Measurements from ENCODE around the gene S100A3.
"Not testable (repeated sequence)": the region's sequence is repeated elsewhere in the genome, so short reads cannot be mapped to it uniquely, and the experiment has no call there.

S100A3 gene

GRCh38 chr1:153586347-153586746 is 37.3 kb upstream of the S100A3 start:
- TF ChIP-seq, protein P1, sequence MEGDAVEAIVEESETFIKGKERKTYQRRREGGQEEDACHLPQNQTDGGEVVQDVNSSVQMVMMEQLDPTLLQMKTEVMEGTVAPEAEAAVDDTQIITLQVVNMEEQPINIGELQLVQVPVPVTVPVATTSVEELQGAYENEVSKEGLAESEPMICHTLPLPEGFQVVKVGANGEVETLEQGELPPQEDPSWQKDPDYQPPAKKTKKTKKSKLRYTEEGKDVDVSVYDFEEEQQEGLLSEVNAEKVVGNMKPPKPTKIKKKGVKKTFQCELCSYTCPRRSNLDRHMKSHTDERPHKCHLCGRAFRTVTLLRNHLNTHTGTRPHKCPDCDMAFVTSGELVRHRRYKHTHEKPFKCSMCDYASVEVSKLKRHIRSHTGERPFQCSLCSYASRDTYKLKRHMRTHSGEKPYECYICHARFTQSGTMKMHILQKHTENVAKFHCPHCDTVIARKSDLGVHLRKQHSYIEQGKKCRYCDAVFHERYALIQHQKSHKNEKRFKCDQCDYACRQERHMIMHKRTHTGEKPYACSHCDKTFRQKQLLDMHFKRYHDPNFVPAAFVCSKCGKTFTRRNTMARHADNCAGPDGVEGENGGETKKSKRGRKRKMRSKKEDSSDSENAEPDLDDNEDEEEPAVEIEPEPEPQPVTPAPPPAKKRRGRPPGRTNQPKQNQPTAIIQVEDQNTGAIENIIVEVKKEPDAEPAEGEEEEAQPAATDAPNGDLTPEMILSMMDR (IDR thresholded peaks at IDR 0.05; ENCODE audit: insufficient read depth, missing control alignments): no peak
- FAIRE-seq: peak; percentile 67
- no peak for DNase-seq (ENCODE audit: insufficient read length, low spot score)

- DNase-seq (ENCODE audit: insufficient read length, low spot score) (no peak), FAIRE-seq (peak; percentile 89)
- TF ChIP-seq, protein P1 (IDR thresholded peaks at IDR 0.05; ENCODE audit: insufficient read depth, missing control alignments): no peak
These were observed 35.9 kb upstream of the S100A3 start for GRCh38 chr1:153585006-153585405.

GRCh38 chr1:153583976-153584375 is 34.9 kb upstream of the S100A3 start:
- FAIRE-seq: no peak
- no peak for DNase-seq (ENCODE audit: insufficient read length, low spot score)
- TF ChIP-seq, protein P1 (IDR thresholded peaks at IDR 0.05; ENCODE audit: insufficient read depth, missing control alignments): no peak

- FAIRE-seq; DNase-seq (ENCODE audit: insufficient read length, low spot score): not testable (repeated sequence)
These were observed 34.5 kb upstream of the S100A3 start for GRCh38 chr1:153583514-153583913.

GRCh38 chr1:153582836-153583235 is 33.8 kb upstream of the S100A3 start:
- not testable (repeated sequence) for FAIRE-seq; DNase-seq (ENCODE audit: insufficient read length, low spot score)

- DNase-seq (ENCODE audit: insufficient read length, low spot score) (no peak), FAIRE-seq (no peak)
- TF ChIP-seq, protein P1 (IDR thresholded peaks at IDR 0.05; ENCODE audit: insufficient read depth, missing control alignments): no peak
These were observed 29.9 kb upstream of the S100A3 start for GRCh38 chr1:153578936-153579335.

DNA sequence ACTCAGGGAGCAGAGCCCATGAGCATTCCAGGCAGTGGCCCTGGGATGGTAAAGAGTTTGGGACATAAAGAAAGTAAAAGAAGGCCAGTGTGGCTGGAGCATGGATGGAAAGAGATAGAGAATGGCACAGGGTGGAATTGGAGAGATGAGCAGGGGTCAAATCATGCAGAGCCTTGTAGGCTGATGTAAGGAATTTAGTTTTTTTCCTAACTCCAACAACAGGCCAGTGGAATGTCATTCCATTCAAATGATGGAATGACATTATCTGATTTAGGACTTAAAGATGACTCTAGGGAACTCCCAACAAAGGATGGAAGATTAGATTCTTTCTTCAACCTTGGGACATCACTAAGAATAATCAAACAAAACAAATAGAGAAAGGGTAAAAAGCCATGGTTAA is 29.4 kb upstream of the S100A3 start:
- peak; percentile 71 for FAIRE-seq
- DNase-seq (ENCODE audit: insufficient read length, low spot score): no peak

GRCh38 chr1:153577624-153578051 is 28.6 kb upstream of the S100A3 start:
- DNase-seq (ENCODE audit: insufficient read length, low spot score) (no peak), FAIRE-seq (no peak)
- TF ChIP-seq, protein P1 (IDR thresholded peaks at IDR 0.05; ENCODE audit: insufficient read depth, missing control alignments): no peak

More for the DNA sequence above, 29.4 kb upstream of the S100A3 start:
- TF ChIP-seq, protein P1 (IDR thresholded peaks at IDR 0.05; ENCODE audit: insufficient read depth, missing control alignments): no peak

Measured in D721Med (cell line).